PFSK-1 (cell line): Measurements from ENCODE around the gene CHL1.

Experiments
- FOXP2 ChIP-seq: optimal IDR thresholded peaks from 2 replicates; pipeline ENCODE3; 2011; ENCODE audit warnings: borderline replicate concordance, control low read depth, inconsistent platforms; ENCODE audit not compliant: insufficient read depth; ENCODE audit errors: extremely low read length, extremely low read depth
- POLR2AphosphoS5 ChIP-seq: IDR thresholded peaks from 2 replicates; pipeline ENCODE4 v1.6.1; 2012; ENCODE audit warnings: low read depth, mild to moderate bottlenecking, control low read depth, low read length, moderate library complexity
- SIN3A ChIP-seq: IDR thresholded peaks from 2 replicates; pipeline ENCODE4 v1.6.1; 2012; ENCODE audit warnings: mild to moderate bottlenecking, low read length, moderate library complexity, borderline replicate concordance; ENCODE audit not compliant: insufficient read depth
- TAF1 ChIP-seq: IDR thresholded peaks from 2 replicates; pipeline ENCODE4 v1.6.1; 2012; ENCODE audit warnings: low read length, control low read depth, borderline replicate concordance; ENCODE audit not compliant: insufficient read depth
- TF ChIP-seq, protein P1 (sequence below), 2 experiments: IDR thresholded peaks; 2 replicates each; pipeline versions ENCODE4 v1.6.1 to v1.8.0; 2011 to 2012; ENCODE audit warnings: low read depth in 2 of 2, low read length in 2 of 2, control low read depth in 1 of 2, inconsistent platforms in 1 of 2, mild to moderate bottlenecking in 1 of 2, moderate library complexity in 1 of 2; ENCODE audit not compliant: insufficient read depth in 1 of 2

DNA sequence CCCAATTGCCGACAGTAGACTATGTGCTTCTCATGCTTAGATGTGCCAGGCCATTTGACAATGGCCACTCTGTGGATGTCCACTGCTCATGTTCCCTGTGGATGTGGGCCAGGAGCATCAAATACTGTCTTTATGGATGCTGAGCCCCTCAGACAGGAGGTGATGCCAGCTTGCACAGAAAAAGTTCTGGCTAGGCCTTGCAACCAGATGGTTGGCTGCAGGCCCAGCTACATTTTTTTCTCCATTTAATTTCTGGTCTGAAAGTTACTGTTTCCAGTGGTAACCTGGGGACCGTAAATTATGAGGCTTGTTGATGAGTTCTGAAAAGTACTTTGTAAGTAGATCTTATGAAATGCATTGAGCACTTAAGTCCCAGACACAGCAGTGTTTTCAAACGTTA lies 228.5 kb downstream of the CHL1 start:
- TF ChIP-seq TAF1 (no peak), POLR2AphosphoS5 (no peak), SIN3A (no peak), FOXP2 (no peak)
- TF ChIP-seq, protein P1, sequence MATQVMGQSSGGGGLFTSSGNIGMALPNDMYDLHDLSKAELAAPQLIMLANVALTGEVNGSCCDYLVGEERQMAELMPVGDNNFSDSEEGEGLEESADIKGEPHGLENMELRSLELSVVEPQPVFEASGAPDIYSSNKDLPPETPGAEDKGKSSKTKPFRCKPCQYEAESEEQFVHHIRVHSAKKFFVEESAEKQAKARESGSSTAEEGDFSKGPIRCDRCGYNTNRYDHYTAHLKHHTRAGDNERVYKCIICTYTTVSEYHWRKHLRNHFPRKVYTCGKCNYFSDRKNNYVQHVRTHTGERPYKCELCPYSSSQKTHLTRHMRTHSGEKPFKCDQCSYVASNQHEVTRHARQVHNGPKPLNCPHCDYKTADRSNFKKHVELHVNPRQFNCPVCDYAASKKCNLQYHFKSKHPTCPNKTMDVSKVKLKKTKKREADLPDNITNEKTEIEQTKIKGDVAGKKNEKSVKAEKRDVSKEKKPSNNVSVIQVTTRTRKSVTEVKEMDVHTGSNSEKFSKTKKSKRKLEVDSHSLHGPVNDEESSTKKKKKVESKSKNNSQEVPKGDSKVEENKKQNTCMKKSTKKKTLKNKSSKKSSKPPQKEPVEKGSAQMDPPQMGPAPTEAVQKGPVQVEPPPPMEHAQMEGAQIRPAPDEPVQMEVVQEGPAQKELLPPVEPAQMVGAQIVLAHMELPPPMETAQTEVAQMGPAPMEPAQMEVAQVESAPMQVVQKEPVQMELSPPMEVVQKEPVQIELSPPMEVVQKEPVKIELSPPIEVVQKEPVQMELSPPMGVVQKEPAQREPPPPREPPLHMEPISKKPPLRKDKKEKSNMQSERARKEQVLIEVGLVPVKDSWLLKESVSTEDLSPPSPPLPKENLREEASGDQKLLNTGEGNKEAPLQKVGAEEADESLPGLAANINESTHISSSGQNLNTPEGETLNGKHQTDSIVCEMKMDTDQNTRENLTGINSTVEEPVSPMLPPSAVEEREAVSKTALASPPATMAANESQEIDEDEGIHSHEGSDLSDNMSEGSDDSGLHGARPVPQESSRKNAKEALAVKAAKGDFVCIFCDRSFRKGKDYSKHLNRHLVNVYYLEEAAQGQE (IDR thresholded peaks at IDR 0.05; ENCODE audit: insufficient read depth in 1 of 2, low read depth in 2 of 2, low read length in 2 of 2): no peak
